DMS 273 (cell line): Measurements from ENCODE around the gene ETV3L.
A peak's percentile ranks its signal among the peaks of the same experiment; 100 is the strongest.

Source experiments
- DNase-seq: peaks from one replicate; lab custom pipeline; 2025; ENCODE audit not compliant: unreplicated experiment; lab: John Stamatoyannopoulos, UW

The ETV3L gene

GRCh38 chr1:157132616-157133167, 33.1 kb upstream of the ETV3L start:
- DNase-seq = no peak

DNA sequence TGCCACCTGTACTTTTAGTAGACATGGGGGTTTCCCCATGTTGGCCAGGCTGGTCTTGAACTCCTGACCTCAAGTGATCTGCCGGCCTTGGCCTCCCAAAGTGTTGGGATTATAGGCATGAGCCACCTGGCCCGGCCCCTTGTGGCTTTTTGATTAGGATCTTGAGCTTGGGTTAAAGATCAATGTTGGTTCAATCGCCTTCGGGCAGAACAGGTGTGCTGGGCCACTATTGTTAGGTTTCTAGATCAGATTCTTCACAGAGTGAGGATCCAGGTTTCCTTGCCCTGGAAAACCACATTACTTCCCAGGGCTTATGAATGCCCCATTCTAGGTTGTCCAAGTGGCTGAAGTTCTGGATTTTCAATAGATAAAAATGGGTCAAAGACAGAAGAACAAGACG, 32.5 kb upstream of the ETV3L start:
- no peak for DNase-seq

DNA sequence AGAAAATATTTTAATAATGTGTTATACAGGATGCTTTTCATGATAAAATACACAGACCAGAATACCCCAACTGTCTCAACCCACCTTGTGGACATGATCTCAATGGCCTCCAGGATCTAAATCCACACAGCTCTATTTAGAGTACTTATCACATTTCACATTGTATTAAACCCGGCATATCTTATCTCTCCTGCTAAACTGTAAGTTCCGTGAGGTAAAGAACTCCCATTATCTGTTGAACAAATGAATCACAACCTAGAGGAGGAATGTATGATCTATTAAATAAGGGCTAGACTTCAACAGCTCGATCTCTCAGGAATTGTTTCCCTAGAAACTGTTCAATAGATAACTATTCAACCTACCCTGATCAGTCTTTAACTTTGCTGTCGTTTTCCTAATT, 31.7 kb upstream of the ETV3L start:
- no peak for DNase-seq

DNA sequence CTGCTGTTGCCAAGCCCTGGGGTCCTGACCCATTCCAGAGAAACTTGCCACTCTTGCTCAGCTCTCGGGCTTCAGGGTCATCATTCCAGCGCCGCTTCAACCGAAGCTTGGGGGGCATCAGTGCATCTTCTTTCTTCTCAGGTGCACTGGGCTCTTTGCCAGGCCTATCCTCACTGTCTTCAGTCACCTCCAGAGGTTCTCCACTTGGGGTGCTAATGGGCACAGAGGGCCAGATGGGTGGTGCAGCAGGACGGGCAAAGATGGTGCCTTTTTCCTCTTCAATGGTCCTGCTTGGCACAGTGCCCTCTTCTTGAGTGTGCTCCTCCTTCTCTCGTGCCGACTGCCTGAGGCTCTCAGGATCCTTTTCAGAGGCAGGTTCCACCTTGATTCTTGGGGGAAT, 25.2 kb upstream of the ETV3L start:
- peak; percentile 68 for DNase-seq

DNA sequence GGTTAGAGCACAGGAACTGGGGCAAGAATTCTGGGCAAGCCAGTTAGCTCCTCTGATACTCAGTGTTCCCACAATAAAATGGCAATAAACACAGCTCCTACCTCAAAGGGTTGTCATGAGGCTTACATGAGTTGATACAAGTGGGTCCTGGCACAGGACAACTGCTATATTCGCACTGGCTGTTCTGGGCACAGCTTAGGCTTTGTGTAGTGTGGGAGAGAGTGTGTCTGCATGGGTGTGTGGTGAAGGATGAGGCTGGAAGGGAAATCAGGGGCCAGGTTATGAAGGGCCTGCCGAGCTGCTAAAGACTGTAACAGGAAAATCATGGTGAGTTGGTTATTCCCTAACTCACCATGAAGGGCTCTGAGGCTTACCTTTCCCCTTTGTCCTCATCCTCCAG, 19.8 kb upstream of the ETV3L start:
- no peak for DNase-seq

- no peak for DNase-seq
Measured at GRCh38 chr1:157119008-157119407, 19.4 kb upstream of the ETV3L start.

- no peak for DNase-seq
Measured at GRCh38 chr1:157117527-157118057, 18.0 kb upstream of the ETV3L start.

- no peak for DNase-seq
Measured at GRCh38 chr1:157116737-157117103, 17.1 kb upstream of the ETV3L start.

DNA sequence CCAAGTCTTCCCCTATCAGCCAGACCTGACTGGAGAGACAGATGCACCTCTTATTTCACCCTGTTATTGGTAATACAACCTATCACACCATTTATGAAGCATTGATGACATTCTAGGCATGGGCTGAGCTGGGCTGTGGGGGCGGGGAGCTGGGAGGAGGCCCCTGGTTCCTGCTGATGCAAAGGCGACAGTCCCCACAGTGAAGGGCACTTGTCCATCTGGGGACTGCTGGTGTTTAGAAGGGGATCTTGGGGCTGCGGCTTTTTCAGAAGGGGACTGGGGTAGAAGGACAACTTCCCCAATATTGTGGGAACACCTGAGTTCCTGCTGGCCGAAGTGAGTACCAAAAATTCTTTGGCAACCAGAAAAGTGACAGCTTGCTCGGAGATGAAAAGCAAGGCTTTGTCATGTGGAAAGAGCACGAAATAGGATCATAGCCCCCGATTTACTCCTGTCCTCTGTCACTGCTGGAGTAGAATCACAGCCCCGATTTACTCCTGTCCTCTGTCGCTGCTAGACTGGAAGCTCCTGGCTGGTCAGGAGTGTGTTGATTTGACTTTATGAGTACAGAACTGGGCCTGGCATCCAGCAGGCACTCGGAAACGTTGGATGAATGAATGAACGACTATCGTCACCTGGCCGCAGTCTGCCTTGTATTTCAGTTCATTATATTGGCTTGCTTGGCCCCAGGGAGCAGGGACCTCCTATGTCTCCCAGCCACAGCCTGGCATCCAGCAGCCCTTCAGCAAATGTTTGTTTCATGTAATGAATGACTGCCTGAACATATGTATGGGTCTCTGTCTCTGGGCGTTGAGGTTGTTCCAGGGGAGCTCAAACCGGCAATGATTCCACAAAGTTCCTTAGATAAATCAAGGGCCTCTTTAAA, 16.5 kb upstream of the ETV3L start:
- no peak for DNase-seq

GRCh38 chr1:157115429-157115838, 15.8 kb upstream of the ETV3L start:
- DNase-seq = no peak

DNA sequence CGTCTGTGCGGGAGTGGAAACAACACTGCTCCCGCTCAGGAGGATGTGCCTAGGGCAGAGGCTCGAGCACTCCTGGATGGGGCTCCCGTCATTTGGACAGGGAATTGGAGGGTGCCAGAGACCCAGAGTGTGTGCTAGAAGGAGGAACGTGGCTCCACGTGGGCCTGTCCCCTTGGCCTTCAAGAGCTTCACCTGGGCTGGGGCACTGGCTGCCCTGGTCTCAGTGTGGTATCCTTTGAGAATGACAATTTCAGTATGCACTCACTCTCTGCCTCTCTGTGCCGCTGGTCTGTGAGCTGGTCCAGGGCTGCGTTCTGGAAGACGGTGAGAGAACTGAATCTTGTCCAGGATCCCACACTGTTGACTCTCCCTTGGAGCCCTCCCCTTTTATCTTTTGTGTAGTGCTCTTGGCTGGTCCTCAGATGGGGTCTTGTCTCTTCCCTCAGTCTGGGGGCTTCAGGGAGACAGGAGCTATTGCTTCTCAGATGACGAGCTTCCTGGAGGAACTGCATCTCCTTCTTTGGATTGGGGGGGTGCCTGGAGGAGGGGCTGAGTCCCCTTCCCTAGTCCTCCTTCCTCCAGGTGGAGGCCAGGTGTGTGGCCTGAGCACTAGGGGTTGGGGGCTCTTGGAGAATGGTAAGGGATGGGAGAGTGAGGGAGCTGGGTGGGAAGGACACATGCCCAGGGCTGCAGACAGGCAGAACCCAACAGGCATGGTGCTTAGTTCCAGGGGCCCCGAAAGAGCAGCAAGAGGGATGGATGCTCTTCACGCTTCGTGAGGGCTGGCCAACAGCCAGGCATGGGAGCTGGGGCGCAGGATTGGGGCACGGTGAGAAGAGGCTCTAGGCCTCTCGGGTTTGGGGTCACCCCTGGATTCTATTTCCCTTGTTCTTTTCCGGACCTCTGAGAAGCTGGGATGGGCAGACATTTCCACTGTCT, 14.8 kb upstream of the ETV3L start:
- no peak for DNase-seq

DNA sequence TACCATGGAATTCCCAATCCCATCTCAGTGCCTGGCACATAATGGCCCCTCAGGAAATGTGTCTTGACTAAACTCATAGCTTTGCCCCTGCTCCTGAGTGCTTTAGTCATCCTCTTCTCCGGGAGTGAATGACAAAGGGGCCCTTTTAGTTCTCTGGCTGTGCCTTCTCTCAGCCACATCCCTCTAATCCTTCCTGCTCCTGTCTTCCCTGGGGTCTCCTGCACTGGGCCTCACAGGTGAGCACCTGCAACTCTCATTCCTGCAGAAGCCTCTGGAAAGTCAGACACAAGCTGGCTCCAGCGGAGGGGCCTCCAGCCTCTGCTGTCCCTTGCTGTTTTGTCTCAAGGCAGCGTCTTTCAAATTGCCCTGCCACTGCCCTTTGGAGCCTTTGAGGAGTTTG, 14.0 kb upstream of the ETV3L start:
- DNase-seq = no peak

DNA sequence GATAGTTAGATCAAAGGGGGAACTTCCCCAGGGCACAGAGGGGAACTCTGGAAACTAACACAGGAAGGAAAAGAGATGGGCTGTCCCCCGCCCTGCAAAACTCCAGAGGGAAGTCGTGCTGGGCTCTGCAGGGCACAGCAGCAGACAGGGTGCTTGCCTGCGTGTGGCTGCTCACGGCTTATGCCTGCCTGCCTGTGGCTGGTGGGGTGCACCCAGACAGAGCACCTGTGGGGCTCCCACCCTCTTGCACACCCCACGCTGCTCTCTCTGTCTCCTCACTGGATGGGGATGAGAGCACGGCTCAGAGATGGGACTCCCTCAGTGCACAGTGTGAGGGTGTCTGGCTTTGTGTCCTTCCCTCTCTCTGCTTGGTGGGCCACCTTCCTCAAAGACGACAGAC, 13.5 kb upstream of the ETV3L start:
- DNase-seq = no peak

GRCh38 chr1:157112186-157112867, 12.7 kb upstream of the ETV3L start:
- DNase-seq = no peak

- no peak for DNase-seq
Measured at GRCh38 chr1:157111396-157112165, 12.0 kb upstream of the ETV3L start.

DNA sequence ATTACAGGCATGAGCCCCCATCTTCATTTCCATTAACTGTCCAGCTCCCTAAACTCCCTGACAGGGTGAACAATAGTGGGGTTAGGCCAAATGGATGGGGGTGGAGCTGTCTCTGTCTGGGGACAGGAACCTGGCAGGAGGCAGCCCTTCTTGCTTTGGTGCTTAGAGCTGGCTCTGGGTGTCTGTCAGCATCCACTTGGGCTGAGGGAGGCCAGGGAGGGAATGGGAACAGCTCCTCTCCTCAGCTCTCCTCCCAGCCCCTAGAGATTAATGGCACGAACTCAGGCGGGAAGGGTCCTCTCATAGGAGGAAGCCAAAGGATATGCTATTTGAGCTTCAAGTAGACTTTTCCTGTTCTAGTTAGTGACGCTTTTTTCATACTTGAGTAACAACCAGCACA, 11.1 kb upstream of the ETV3L start:
- no peak for DNase-seq

DNA sequence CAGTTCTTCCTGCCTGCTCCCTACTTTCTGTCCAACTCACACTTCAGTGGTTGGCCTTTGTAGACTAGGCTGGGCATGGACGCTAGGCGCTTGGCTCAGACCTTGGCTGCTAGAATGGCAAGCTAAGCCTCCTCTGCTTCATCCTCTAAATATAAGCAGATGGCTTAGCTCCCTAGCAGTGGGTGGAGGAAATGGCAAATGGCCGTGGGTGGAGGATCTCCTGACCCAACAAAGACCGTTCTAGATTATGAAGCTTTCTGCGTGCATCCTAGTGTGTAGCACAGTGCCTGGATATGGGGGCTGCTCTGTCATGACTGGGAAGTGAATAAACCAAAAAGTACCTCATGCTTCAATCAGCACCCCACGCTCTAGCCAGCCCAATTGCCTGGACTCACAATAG, 10.4 kb upstream of the ETV3L start:
- peak; percentile 21 for DNase-seq

- no peak for DNase-seq
Measured at GRCh38 chr1:157108448-157108847, 8.8 kb upstream of the ETV3L start.

GRCh38 chr1:157107702-157108101, 8.1 kb upstream of the ETV3L start:
- no peak for DNase-seq

DNA sequence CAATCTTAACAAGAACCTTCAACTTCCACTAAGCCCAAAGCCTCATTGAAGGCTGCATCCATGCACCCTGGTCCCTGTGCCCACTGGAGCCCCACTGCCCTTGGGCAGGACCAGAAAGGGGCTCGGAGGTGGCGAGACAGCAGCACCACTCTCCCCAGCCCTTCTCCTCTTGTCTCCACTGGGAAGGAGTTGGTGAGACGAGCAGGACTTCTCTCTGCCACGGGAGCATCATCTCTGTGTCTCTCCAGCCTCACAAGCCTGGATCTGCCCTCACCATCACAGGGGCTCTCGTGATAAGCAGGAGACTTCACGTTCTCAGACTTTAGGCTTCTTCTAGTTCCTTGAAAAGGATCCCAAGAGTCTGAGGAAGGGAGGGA, 7.2 kb upstream of the ETV3L start:
- DNase-seq = no peak
